Osteocyte (in vitro differentiated cells): Measurements from ENCODE around the gene UROS. TPM values are rescaled to one million over a fixed set of nuclear protein-coding genes. Genes with fewer than 3 reads are reported as not detected.

Experiments used
- DNase-seq: peaks from one replicate; pipeline ENCODE4 v3.0.0; 2021; ENCODE audit warnings: mixed read lengths; ENCODE audit not compliant: unreplicated experiment; ENCODE audit errors: extremely low spot score
- H3K27ac Mint-ChIP-seq: one replicate; pipeline ENCODE4 v1.8.0; 2021; ENCODE audit warnings: mild to moderate bottlenecking, mixed read lengths; ENCODE audit not compliant: unreplicated experiment
- H3K27me3 Mint-ChIP-seq: one replicate; pipeline ENCODE4 v1.8.0; 2021; ENCODE audit warnings: mixed read lengths; ENCODE audit not compliant: unreplicated experiment
- H3K36me3 Mint-ChIP-seq: one replicate; pipeline ENCODE4 v1.8.0; 2021; ENCODE audit warnings: mixed read lengths; ENCODE audit not compliant: unreplicated experiment
- H3K4me1 Mint-ChIP-seq: one replicate; pipeline ENCODE4 v1.8.0; 2021; ENCODE audit warnings: mixed read lengths; ENCODE audit not compliant: unreplicated experiment
- H3K4me3 Mint-ChIP-seq: one replicate; pipeline ENCODE4 v1.8.0; 2021; ENCODE audit warnings: mild to moderate bottlenecking, moderate library complexity, mixed read lengths; ENCODE audit not compliant: unreplicated experiment
- H3K9me3 Mint-ChIP-seq: one replicate; pipeline ENCODE4 v1.8.0; 2021; ENCODE audit warnings: mixed read lengths; ENCODE audit not compliant: unreplicated experiment
- CTCF ChIP-seq: fragments of 200-600 bp; sonication (generic); IDR thresholded peaks from 2 replicates; pipeline ENCODE4 v1.5.0; 2021; ENCODE audit warnings: antibody characterized with exemption, mild to moderate bottlenecking, moderate library complexity
- total RNA-seq: library from RNA; stranded (reverse); gene quantifications from 2 replicates; pipeline ENCODE4 v1.2.1, GENCODE V29; 2021

The UROS gene
- total RNA-seq, 1 donor from 2014 or later: 68.0 TPM

- no peak for TF ChIP-seq CTCF
- Mint-ChIP-seq H3K27me3 (no peaks in the 10 kb centered on the region), H3K36me3 (peaks cover 19% of the 10 kb centered on the region), H3K27ac (no peak overlapping the region), H3K4me3 (no peak overlapping the region), H3K9me3 (no peaks in the 10 kb centered on the region), H3K4me1 (peaks cover 14% of the 10 kb centered on the region)
- DNase-seq: no peak
Measured at GRCh38 chr10:125817337-125817946, 5.6 kb downstream of the UROS start.

GRCh38 chr10:125816548-125816947 lies 6.5 kb downstream of the UROS start:
- Mint-ChIP-seq H3K27ac (no peak overlapping the region), H3K36me3 (peaks cover 19% of the 10 kb centered on the region), H3K4me1 (peaks cover 8% of the 10 kb centered on the region), H3K27me3 (no peaks in the 10 kb centered on the region), H3K4me3 (no peak overlapping the region), H3K9me3 (no peaks in the 10 kb centered on the region)
- DNase-seq: no peak
- TF ChIP-seq CTCF: no peak

- H3K27me3 Mint-ChIP-seq: no peaks in the 10 kb centered on the region
- H3K4me1 Mint-ChIP-seq: peaks cover 2% of the 10 kb centered on the region
- H3K36me3 Mint-ChIP-seq: peaks cover 23% of the 10 kb centered on the region
- H3K27ac Mint-ChIP-seq: no peak overlapping the region
- no peak for TF ChIP-seq CTCF
- no peak overlapping the region for H3K4me3 Mint-ChIP-seq
- no peak for DNase-seq
- no peaks in the 10 kb centered on the region for H3K9me3 Mint-ChIP-seq
Measured at GRCh38 chr10:125815764-125816163, 7.3 kb downstream of the UROS start.

- Mint-ChIP-seq H3K4me1 (peaks cover 2% of the 10 kb centered on the region), H3K27me3 (no peaks in the 10 kb centered on the region), H3K27ac (no peak overlapping the region), H3K4me3 (no peak overlapping the region), H3K36me3 (peaks cover 40% of the 10 kb centered on the region), H3K9me3 (no peaks in the 10 kb centered on the region)
- no peak for DNase-seq
- no peak for TF ChIP-seq CTCF
Measured at GRCh38 chr10:125812128-125812750, 10.8 kb downstream of the UROS start.

- Mint-ChIP-seq H3K4me3 (no peak overlapping the region), H3K9me3 (no peaks in the 10 kb centered on the region), H3K27me3 (no peaks in the 10 kb centered on the region), H3K36me3 (peaks cover 46% of the 10 kb centered on the region), H3K4me1 (peaks cover 2% of the 10 kb centered on the region), H3K27ac (no peak overlapping the region)
- DNase-seq: no peak
- no peak for TF ChIP-seq CTCF
Measured at GRCh38 chr10:125811251-125811650, 11.8 kb downstream of the UROS start.
